RPMI7951 (cell line): ENCODE data around the gene ANKS1B. TPM values are rescaled to one million over a fixed set of nuclear protein-coding genes. Genes with fewer than 3 reads are reported as not detected.
"Not testable (repeated sequence)": the region's sequence is repeated elsewhere in the genome, so short reads cannot be mapped to it uniquely, and the experiment has no call there.

Source experiments
- DNase-seq: peaks from one replicate; pipeline ENCODE4 v3.0.0-alpha.2; 2012; ENCODE audit warnings: low read depth
- total RNA-seq: library from RNA; depleted of rRNA; stranded (reverse); fragments of >200 nt; shearing (Covaris generic); gene quantifications from 2 replicates; pipeline ENCODE4 v1.2.3, GENCODE V29; 2014; rRNA removed

The ANKS1B gene
- not detected in 2 replicates for total RNA-seq

DNA sequence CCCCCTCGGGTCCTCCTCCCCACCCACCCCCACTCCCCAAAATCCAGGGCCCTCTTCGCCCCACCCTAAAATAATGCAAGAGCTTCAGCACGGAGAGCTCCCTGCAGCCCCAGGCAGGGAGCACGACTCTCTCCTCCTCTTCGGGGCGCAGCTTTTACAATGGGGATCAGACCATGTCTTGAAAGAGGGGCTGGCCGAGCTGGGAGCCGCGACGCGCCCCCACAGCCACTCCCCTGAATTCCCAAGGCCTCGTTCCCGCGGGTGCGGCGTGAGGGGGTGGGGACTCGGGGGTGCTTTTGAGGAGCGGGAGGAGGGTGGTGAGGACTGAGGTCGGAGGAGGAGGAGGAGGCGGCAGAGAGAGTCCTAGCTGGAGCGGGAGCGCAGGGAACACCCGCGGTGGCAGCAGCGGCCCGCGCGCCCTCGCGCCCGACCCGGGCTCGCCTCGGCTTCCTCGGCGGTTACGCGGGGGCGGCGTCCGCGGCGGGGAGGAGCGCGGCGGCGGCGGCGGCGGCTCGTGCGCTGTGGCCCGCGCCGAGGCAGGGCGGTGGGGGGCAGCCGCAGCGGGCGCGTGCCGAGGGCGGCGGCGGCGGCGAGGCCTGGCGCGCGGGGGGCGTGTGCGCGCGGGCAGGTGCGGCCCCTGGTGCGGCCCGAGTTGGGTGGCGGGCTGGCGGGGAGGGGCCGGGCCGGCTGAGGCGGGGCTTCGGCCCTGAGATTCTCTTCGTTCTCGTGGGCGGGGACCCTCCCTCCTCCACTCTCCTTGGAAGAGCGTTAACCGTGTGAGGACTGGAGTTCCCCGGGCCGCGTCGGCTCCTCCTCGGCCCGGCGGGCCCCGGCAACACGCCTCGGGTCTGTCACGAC, at the start of gene ANKS1B:
Gene ANKS1B (minus strand): TSS at position 666 of the 858 bp plus-strand sequence. CDS start 699 bp downstream, outside the sequence.
- peak; percentile 24 for DNase-seq

DNA sequence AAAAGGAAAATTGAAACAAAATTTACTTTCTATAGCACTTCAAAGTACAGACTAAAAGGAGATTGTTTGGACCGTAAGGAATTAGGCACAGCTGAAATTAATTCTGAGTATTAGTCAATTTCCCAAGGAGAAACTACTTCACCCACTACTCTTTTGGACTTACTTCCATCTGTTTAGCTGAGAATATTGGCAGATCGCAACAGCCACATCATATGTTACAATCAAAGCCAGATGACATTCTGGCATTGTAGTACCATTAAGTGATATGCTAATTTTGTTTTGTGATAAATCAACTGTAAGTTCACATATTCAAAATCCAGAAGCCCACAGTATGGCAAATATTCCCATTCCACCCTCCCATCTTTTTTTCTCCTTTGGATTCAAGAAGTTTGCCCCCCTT, 47.1 kb upstream of the ANKS1B start:
- DNase-seq: no peak

DNA sequence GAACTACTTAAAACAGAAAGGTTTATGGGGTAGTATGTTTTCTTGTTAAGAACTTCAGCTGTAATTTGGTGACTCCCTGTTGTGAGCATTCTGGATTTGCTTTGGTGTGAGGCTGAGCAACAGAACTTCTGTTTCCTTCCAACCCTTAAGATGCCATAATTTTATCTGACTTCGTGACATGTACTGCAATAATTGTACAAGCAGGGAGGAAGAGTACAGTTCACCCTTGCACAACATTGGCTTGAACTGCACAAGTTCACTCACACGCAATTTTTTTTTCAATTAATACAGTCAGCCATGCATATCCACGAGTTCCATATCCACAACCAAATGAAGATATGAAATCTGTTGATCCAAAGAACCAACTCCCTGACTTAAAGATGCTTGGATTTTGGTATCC, 42.9 kb upstream of the ANKS1B start:
- DNase-seq: no peak

- no peak for DNase-seq
These were observed 41.5 kb upstream of the ANKS1B start for GRCh38 chr12:100026241-100026640.

GRCh38 chr12:100024974-100025555, 40.3 kb upstream of the ANKS1B start:
- DNase-seq: no peak

DNA sequence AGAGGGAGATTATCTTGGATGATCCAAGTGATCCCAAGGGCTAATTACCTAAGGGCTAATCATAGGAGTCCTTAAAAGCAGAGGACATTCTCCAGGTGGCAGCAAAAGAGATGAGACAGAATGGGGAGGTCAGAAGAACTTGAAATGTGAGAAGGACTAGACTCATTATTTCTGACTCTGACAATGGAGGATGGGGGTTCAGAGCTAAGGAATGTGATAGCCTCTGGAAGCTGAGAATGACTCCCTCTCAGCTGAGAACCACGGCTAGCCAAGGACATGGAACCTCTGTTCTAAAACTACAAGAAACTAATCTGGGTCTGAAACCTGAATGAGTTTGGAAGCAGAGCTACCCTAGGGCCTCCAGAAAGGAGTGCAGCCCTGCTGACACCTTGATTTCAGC, 35.6 kb upstream of the ANKS1B start:
- no peak for DNase-seq

- DNase-seq: no peak
These were observed 32.3 kb upstream of the ANKS1B start for GRCh38 chr12:100017056-100017455.

DNA sequence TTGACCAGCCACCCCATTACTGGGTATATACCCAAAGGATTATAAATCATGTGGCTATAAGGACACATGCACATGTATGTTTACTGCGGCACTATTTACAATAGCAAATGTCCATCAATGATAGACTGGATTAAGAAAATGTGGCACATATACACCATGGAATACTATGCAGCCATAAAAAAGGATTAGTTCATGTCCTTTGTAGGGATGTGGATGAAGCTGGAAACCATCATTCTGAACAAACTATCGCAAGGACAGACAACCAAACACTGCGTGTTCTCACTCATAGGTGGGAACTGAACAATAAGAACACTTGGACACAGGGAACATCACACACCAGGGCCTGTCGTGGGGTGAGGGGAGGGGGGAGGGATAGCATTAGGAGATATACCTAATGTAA, 31.6 kb upstream of the ANKS1B start:
- DNase-seq: not testable (repeated sequence)

DNA sequence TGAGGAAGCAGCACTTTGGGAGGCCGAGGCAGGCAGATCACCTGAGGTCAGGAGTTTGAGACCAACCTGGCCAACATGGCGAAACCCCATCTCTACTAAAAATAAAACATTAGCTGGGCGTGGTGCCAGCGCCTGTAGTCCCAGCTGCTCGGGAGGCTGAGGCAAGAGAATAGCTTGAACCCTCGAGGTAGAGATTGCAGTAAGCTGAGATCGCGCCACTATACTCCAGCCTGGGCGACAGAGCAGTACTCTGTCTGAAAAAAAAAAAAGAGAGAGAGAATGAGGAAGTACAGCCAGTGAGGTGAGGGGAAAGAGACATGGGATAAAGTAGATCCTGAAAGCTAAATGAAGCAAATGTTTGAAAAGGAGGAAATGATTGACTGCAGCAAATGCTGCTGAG, 21.1 kb upstream of the ANKS1B start:
- DNase-seq: not testable (repeated sequence)

GRCh38 chr12:99997806-99998205, 13.1 kb upstream of the ANKS1B start:
- no peak for DNase-seq

GRCh38 chr12:99996095-99996494, 11.4 kb upstream of the ANKS1B start:
- DNase-seq: no peak

DNA sequence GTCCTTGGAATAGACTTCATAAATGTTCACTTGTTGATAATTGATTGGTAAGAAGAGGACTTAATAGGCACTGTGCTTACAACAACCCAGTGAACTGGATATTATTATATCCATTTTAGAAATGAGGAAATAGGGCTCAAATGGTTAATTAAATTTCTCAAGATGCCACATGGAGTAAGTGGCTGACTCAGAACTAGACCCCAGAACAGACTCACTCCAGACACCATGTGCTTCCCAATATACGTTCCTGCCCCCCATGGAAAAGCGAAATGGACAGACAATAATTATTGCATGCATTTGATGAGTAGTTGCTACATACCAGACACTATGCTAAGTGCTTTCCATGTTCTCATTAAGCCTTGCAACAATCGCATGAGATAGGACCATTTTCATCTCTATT, 895 bp upstream of the ANKS1B start:
- no peak for DNase-seq

GRCh38 chr12:99985129-99985570, 414 bp upstream of the ANKS1B start:
- DNase-seq: peak; percentile 2

GRCh38 chr12:99983456-99984258, 1.1 kb downstream of the ANKS1B start:
- no peak for DNase-seq

DNA sequence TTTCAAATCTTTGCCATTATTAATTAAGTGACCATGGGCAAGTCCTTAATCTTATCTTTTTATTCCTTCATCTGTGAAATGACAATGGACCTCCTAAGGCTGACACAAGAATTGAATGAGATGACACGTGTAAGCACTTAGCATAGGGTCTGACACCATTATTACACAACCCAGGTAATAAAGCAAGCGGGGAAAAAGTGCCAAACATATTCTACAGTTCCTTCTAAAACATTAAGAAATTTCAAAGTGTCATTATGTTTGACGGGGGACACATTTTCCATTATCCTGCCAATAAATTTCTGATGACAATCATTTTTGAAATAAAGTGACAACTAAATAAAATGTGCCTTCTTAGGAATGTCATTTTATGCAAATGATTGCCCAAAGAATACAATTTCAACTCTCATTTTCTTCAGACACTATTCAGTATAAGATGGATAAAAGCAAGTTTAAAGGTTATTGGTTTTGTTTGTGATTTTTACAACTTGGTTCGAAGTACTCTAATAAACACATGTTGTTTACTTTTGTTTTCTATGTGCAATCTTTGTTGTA, 3.0 kb downstream of the ANKS1B start:
- DNase-seq: no peak

GRCh38 chr12:99979471-99979870, 5.3 kb downstream of the ANKS1B start:
- no peak for DNase-seq

DNA sequence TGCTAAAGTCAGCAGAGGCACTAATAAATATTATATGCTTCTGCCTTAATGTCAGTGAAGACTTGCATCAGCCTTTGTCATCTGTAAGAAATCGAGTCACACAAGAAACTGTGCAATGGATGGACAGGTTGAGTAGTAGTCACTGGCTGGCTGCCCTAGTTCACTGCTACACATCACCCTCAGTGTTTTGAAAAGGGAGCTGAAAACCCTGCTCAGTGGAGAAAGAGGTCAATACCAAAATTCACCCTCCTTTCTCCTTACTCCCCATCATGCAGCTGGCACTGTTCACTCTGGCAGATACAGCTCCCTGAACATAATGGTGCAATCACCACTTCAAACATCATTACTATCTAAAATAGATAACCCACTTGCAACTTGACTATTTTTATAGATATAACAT, 6.6 kb downstream of the ANKS1B start:
- no peak for DNase-seq

DNA sequence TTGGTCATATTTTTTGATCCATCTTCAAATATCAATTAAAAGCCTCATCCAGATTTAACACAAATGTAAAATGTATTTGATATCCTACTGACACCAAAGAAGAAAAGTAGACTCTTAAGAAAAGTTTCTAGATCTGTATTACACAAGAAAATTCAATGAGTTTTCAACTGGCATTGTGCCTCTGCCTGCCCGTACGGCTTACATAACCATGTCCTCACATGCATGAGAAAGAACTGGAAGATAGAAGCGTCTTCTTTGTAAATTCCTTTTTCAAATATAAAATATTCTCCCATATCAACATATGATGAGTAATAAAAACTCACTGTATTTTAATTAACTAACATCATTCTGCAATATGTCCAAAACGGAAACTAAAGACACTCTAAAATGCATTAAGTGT, 7.2 kb downstream of the ANKS1B start:
- DNase-seq: no peak

GRCh38 chr12:99976762-99977161, 8.0 kb downstream of the ANKS1B start:
- DNase-seq: no peak

DNA sequence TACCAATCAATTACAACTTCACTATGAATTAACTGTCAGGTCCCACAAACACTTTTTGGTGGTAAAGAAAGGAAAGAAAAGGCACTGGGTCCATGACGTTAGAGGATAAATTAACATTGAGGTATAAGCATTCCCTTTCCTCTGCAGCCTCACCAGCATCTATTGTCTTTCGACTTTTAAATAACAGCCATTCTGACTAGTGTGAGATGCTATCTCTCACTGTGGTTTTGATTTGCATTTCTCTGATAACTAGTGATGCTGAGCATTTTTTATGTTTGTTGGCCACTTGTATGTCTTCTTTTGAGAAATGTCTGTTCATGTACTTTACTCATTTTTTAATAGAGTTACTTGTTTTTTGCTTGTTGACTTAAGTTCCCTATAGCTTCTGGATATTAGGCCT, 9.4 kb downstream of the ANKS1B start:
- no peak for DNase-seq

- DNase-seq: no peak
These were observed 10.6 kb downstream of the ANKS1B start for GRCh38 chr12:99974146-99974545.

- no peak for DNase-seq
These were observed 18.3 kb downstream of the ANKS1B start for GRCh38 chr12:99966429-99966828.
